GM18909 (cell line): ENCODE measurements around the gene FRYL.
"Not testable (repeated sequence)": the region's sequence is repeated elsewhere in the genome, so short reads cannot be mapped to it uniquely, and the experiment has no call there.

Experiments
- ATAC-seq: cut with Tn5 transposase; IDR thresholded peaks from one replicate; pipeline ENCODE4 v1.9.1; 2021; ENCODE audit warnings: mild to moderate bottlenecking; ENCODE audit not compliant: unreplicated experiment, poor library complexity

Gene FRYL

GRCh38 chr4:48779998-48780864 is at the start of gene FRYL:
Gene FRYL, minus strand, starts transcription at chr4:48780279. Its CDS starts 145,869 bp downstream, at chr4:48634410.
- ATAC-seq, result peak; percentile 91

GRCh38 chr4:48827622-48828021 is 47.5 kb upstream of the FRYL start:
- no peak for ATAC-seq

GRCh38 chr4:48821431-48821830 is 41.4 kb upstream of the FRYL start:
- ATAC-seq, result not testable (repeated sequence)

- no peak for ATAC-seq
Observed at GRCh38 chr4:48816971-48817370, 36.9 kb upstream of the FRYL start.

GRCh38 chr4:48816297-48816696 is 36.2 kb upstream of the FRYL start:
- not testable (repeated sequence) for ATAC-seq

GRCh38 chr4:48815483-48815882 is 35.4 kb upstream of the FRYL start:
- peak; percentile 48 for ATAC-seq

GRCh38 chr4:48813964-48814363 is 33.9 kb upstream of the FRYL start:
- peak; percentile 89 for ATAC-seq

GRCh38 chr4:48812866-48813265 is 32.8 kb upstream of the FRYL start:
- no peak for ATAC-seq

GRCh38 chr4:48804584-48805301 is 24.7 kb upstream of the FRYL start:
- ATAC-seq, result no peak

GRCh38 chr4:48801016-48801715 is 21.1 kb upstream of the FRYL start:
- ATAC-seq, result no peak

- ATAC-seq, result not testable (repeated sequence)
Observed at GRCh38 chr4:48800155-48800554, 20.1 kb upstream of the FRYL start.

GRCh38 chr4:48799157-48799556 is 19.1 kb upstream of the FRYL start:
- no peak for ATAC-seq

GRCh38 chr4:48798117-48798516 is 18.0 kb upstream of the FRYL start:
- ATAC-seq, result no peak

GRCh38 chr4:48796927-48797679 is 17.0 kb upstream of the FRYL start:
- ATAC-seq, result no peak

- no peak for ATAC-seq
Observed at GRCh38 chr4:48796191-48796926, 16.3 kb upstream of the FRYL start.

GRCh38 chr4:48795108-48795507 is 15.0 kb upstream of the FRYL start:
- no peak for ATAC-seq

- ATAC-seq, result no peak
Observed at GRCh38 chr4:48792348-48793006, 12.4 kb upstream of the FRYL start.

- no peak for ATAC-seq
Observed at GRCh38 chr4:48791313-48791712, 11.2 kb upstream of the FRYL start.

- ATAC-seq, result no peak
Observed at GRCh38 chr4:48790561-48790960, 10.5 kb upstream of the FRYL start.
